Left ventricle myocardium inferior (tissue), 1 donor: ENCODE results near the gene SCN10A. TPM values are rescaled to one million over a fixed set of nuclear protein-coding genes. Genes with fewer than 3 reads are reported as not detected.

ENCODE experiments used
- DNase-seq: peaks from one replicate; pipeline ENCODE4 v3.0.0-alpha.2; 2020
- H3K27ac ChIP-seq: fragments of 200-600 bp; replicated peaks from 2 replicates; pipeline ENCODE4 v1.8.0; 2021
- H3K27me3 ChIP-seq: fragments of 200-600 bp; 2 replicates; pipeline ENCODE4 v1.8.0; 2021; ENCODE audit warnings: low read depth
- H3K36me3 ChIP-seq: fragments of 200-600 bp; 2 replicates; pipeline ENCODE4 v1.8.0; 2021
- H3K4me1 ChIP-seq: fragments of 200-600 bp; 2 replicates; pipeline ENCODE4 v1.8.0; 2021
- H3K4me3 ChIP-seq: fragments of 200-600 bp; 2 replicates; pipeline ENCODE4 v1.8.0; 2021; ENCODE audit warnings: mild to moderate bottlenecking, moderate library complexity
- H3K9me3 ChIP-seq: fragments of 200-600 bp; replicated peaks from 2 replicates; pipeline ENCODE4 v1.8.0; 2021
- intact Hi-C: fragments of 100-400 bp; cut with micrococcal nuclease; formaldehyde crosslinking; loops from one replicate; pipeline ENCODE4 v1.11.0; 2022
- total RNA-seq: library from RNA; stranded (reverse); fragmentation: NEBNext Ultra II Directional; extraction: Animal tissue kit (Norgen Biotek cat#: 25700); gene quantifications from one replicate; pipeline ENCODE4 v1.2.1, GENCODE V29; 2021
- TF ChIP-seq, protein P1 (sequence below): fragments of 200-600 bp; IDR thresholded peaks from 2 replicates; pipeline ENCODE4 v1.8.0; 2021; ENCODE audit warnings: antibody characterized with exemption, mild to moderate bottlenecking, borderline replicate concordance
- donor health status: DM: no; HTN: yes; CAD: no; lungs with severe emphysema.

SCN10A gene
- total RNA-seq, 1 donor from 2014 or later, result 0.19 TPM

DNA sequence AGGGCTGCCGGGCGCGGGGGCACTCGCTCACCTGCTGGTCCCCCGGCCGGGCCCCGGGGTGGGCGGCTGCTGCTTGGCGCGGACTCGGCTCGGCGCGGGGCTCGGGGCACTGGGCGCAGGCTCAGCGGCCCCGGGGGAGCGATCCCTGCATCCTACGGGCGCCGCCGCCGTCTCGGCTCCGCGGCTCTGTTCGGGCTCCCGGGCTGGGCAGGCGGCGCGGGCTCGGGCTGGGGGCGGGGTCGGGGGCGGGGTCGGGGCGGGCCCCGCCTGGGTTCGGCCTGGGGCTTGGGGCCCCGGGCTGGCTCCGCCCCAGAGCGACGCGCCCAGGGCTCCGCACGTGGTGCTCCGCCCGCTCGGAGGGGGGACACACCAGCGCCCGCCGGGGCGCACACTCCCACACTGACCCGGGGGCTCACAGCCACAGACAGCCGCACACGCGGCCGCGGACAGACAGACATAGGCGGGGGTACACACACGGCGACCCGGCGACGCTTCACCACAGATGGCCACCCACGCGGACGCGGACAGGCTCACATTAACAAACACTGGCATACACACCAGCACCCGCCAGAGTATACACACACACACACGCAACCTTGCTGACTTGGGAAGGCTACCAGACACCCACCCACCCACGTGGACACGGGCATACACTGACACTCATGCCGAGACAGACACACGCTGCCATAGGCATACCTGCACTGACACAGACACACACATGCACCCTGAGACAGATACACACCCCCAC lies 166.3 kb downstream of the SCN10A start, which contains the start of gene SCN5A:
SCN5A (minus strand) TSS at position 188 of the 748 bp plus-strand sequence. CDS start 16,380 bp downstream, outside the sequence.
- intact Hi-C loops, result loop anchor here (5.0 kb wide), 1 partner anchor 122 kb away; no protein-coding TSS in a partner anchor
- no peaks in the 10 kb centered on the region for H3K9me3 ChIP-seq
- H3K4me3 ChIP-seq, result peak within 1 kb of the TSS; percentile 80
- DNase-seq, result peak; percentile 55
- peak within 1 kb of the TSS; percentile 93 for H3K27ac ChIP-seq
- H3K27me3 ChIP-seq, result peaks cover 60% of the 10 kb centered on the region
- H3K4me1 ChIP-seq, result peaks cover 48% of the 10 kb centered on the region
- H3K36me3 ChIP-seq, result no peaks in the 10 kb centered on the region
- TF ChIP-seq, protein P1, sequence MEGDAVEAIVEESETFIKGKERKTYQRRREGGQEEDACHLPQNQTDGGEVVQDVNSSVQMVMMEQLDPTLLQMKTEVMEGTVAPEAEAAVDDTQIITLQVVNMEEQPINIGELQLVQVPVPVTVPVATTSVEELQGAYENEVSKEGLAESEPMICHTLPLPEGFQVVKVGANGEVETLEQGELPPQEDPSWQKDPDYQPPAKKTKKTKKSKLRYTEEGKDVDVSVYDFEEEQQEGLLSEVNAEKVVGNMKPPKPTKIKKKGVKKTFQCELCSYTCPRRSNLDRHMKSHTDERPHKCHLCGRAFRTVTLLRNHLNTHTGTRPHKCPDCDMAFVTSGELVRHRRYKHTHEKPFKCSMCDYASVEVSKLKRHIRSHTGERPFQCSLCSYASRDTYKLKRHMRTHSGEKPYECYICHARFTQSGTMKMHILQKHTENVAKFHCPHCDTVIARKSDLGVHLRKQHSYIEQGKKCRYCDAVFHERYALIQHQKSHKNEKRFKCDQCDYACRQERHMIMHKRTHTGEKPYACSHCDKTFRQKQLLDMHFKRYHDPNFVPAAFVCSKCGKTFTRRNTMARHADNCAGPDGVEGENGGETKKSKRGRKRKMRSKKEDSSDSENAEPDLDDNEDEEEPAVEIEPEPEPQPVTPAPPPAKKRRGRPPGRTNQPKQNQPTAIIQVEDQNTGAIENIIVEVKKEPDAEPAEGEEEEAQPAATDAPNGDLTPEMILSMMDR, result no peak

DNA sequence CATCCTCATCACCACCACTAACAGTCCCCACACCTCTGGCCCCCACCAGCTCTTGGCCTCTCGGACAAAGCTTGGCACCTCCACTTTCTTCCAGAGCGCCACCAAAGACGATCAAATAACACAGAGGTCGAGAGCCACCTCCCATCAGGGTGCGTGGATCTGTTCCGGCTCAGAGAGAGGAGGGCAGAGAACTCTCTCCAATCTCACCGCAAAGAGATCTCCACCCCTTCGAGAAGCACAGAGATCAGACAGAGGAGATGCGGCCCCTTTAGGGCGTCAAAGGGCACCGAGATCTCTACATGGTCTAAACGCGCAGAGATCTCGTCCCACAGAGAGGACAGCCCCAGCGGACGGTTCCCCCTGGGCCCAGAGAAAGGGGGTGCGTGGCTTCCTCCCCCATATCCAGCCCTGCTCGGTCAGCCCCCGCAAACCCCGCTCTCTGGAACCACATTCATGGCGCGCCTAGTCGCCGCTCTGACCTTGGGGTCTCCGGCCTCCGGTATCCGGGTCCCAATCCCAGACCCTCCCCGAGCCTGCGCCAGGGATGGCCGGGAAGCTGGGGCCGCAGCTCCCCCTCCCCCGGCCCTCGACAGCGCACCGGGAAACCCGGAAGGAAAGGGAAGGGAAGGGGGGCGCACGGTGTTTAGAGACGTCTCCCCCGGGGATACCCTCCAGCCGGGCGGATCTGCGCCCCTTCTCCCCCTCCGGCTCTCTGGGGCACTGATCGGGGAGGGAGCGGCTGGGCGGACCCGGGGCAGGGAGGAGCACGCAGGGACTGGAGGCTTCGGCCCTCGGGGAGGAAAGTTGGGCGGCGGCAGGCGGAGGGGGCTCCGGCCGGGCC lies 167.1 kb downstream of the SCN10A start:
- Histone ChIP-seq H3K4me3 (peak overlapping the region; percentile 80), H3K36me3 (no peaks in the 10 kb centered on the region), H3K4me1 (peaks cover 55% of the 10 kb centered on the region), H3K27ac (peak overlapping the region; percentile 93), H3K9me3 (no peaks in the 10 kb centered on the region), H3K27me3 (peaks cover 62% of the 10 kb centered on the region)
- TF ChIP-seq, protein P1, result no peak
- intact Hi-C loops, result no loop called here
- no peak for DNase-seq

DNA sequence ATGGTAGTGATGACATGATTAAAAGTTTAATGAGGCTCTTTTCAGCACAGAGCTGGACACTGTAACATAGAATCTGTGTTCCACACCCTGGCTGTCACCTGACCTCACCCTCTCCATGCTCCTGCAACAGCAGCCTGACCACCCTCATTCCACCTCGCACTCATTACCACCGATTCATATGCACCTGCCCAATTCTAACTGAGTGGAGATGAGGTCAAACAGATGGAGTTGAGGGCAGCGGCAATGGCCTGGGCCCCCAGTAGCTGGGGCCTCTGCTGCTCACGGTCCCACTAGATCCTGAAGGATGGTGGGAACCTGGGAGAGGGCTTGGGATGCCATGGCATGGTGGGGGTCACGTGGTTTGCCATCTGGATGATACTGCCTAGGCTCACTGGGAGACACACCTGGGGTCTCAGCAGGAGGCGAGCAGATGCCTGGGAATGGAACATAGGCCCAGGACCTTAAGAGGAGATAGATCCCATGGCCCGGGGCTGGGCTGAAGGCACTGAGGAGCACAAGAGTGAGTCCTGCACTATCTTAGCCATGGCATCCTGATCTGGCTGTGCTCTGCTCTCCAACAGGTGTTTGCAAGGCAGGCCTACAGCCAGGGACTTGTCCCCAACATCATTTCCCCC lies 167.9 kb downstream of the SCN10A start:
- Histone ChIP-seq H3K4me3 (peak overlapping the region; percentile 80), H3K9me3 (no peaks in the 10 kb centered on the region), H3K4me1 (peaks cover 62% of the 10 kb centered on the region), H3K27me3 (peaks cover 58% of the 10 kb centered on the region), H3K27ac (peak overlapping the region; percentile 93), H3K36me3 (no peaks in the 10 kb centered on the region)
- intact Hi-C loops, result no loop called here
- no peak for DNase-seq
- TF ChIP-seq, protein P1, result no peak

DNA sequence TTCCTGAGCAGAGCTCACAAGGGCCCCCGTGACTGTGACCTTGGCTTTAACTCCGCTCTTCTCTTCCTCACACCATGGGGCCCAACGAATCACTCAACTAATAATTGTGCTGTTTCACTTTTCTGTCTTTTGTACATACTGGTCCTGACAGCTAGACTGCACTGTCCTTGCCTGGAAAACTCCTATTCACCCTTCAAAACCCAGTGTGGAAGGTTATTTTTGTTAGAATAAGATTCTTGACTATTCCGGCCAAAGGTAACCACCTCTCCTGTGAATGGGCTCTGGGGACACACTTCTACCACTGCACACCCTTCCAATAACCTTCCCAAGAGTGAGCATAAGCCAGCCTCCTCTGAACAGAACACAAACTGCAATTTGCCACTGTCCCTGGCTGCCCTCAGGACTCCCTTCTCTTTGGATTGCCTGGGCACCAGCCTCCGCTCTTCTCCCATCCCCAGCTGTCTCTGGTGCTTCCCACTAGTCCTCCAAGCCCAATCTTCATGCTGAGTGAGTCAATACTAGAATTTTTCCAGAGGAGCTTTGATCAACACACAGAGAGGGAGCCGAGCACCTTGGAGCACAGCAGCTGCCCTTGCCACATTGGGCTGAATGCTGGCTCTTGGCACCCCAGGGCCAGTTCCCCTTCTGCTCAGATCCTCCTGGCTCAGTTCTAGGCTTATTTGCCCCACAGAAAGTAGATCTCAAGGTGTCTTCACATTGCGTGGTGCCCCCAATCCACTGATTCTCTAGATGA lies 168.6 kb downstream of the SCN10A start:
- TF ChIP-seq, protein P1, result no peak
- Histone ChIP-seq H3K27me3 (peaks cover 59% of the 10 kb centered on the region), H3K9me3 (no peaks in the 10 kb centered on the region), H3K4me3 (peak overlapping the region; percentile 80), H3K27ac (peak overlapping the region; percentile 93), H3K4me1 (peaks cover 70% of the 10 kb centered on the region), H3K36me3 (no peaks in the 10 kb centered on the region)
- no peak for DNase-seq
- intact Hi-C loops, result no loop called here

Other genes starting within 250 kb of the SCN10A start
- gene SCN5A, start 166.5 kb downstream of the SCN10A start, total RNA-seq, result 239 TPM
- 0.05 TPM for gene SCN11A, start 235.7 kb upstream of the SCN10A start, total RNA-seq
- 33.6 TPM for gene WDR48, start 235.8 kb upstream of the SCN10A start, total RNA-seq